ENCODE results near the gene LMTK2.

DNA sequence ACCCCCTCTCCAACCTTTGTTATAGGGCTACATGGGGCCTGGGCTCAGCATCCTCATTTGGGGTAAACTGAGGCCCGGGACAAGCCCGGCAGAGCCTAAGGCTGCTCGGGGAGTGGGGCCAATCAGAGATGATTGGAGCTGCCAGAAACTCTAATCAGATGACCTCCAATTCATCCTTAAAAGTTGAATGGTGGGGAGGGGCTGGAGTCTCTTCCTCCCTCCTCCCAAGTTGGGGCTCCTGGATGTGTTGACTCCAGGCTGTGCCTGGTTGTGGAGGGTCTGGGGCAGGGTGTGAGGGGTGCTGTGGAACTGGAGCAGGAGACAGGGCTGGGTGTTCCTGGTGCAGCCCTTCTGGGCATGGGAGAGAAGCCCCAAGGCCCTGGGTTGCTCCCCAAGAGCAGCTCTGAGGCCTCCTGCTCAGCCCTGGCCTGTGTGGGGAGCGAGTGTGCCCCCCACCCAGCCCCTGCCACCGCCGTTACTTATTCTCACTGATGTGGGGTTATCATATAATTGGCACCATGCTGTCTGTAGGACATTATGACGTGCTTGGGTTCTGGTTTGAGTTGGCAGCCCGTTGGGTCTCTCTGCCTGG lies 106.7 kb downstream of the LMTK2 start:
- TF ChIP-seq GATA3 (IDR thresholded peaks at IDR 0.05; ENCODE audit: low read depth, low read length): no peak
- no peak for TF ChIP-seq GATA2 (IDR thresholded peaks at IDR 0.05; ENCODE audit: low read depth, low read length)

Measured in SH-SY5Y (cell line).